Mesendoderm (in vitro differentiated cells): ENCODE data around the gene MSL3B.

Experiments
- DNase-seq: peaks from one replicate; pipeline ENCODE4 v3.0.0; 2013
- H2AK5ac ChIP-seq: 2 replicates; pipeline ENCODE4 v1.6.1; 2013; ENCODE audit warnings: low read length, inconsistent platforms
- H2BK120ac ChIP-seq: 2 replicates; pipeline ENCODE4 v1.6.1; 2013; ENCODE audit warnings: low read depth, mild to moderate bottlenecking, low read length, moderate library complexity, mixed read lengths
- H2BK15ac ChIP-seq: replicated peaks from 2 replicates; pipeline ENCODE4 v1.6.1; 2013; ENCODE audit warnings: low read depth, mild to moderate bottlenecking, moderate library complexity
- H2BK5ac ChIP-seq: 2 replicates; pipeline ENCODE4 v1.6.1; 2013; ENCODE audit warnings: low read length, inconsistent platforms
- H3K18ac ChIP-seq: 2 replicates; pipeline ENCODE4 v1.6.1; 2013; ENCODE audit warnings: mild to moderate bottlenecking, low read length, mixed read lengths
- H3K23ac ChIP-seq: one replicate; pipeline ENCODE4 v1.6.1; 2013; ENCODE audit warnings: low read length
- H3K27ac ChIP-seq: 2 replicates; pipeline ENCODE4 v1.5.1; 2013; ENCODE audit warnings: low read depth, mild to moderate bottlenecking, inconsistent platforms, low read length, moderate library complexity
- H3K27me3 ChIP-seq: 2 replicates; pipeline ENCODE4 v1.6.1; 2013; ENCODE audit warnings: low read length, control low read depth, mild to moderate bottlenecking, inconsistent platforms; ENCODE audit not compliant: insufficient read depth, poor library complexity
- H3K36me3 ChIP-seq: 2 replicates; pipeline ENCODE4 v1.6.1; 2013; ENCODE audit warnings: low read length, inconsistent platforms; ENCODE audit not compliant: control insufficient read depth, insufficient read depth
- H3K4ac ChIP-seq: one replicate; pipeline ENCODE4 v1.6.1; 2013; ENCODE audit warnings: low read depth, mild to moderate bottlenecking, low read length, moderate library complexity
- H3K4me1 ChIP-seq: 2 replicates; pipeline ENCODE4 v1.6.1; 2013; ENCODE audit warnings: low read depth, low read length, inconsistent platforms; ENCODE audit not compliant: control insufficient read depth
- H3K4me2 ChIP-seq: 2 replicates; pipeline ENCODE4 v1.6.1; 2013; ENCODE audit warnings: low read length
- H3K4me3 ChIP-seq: 2 replicates; pipeline ENCODE4 v1.5.1; 2013; ENCODE audit warnings: mild to moderate bottlenecking, low read length
- H3K56ac ChIP-seq: one replicate; pipeline ENCODE4 v1.6.1; 2013; ENCODE audit warnings: low read length
- H3K79me1 ChIP-seq: 2 replicates; pipeline ENCODE4 v1.6.1; 2013; ENCODE audit warnings: low read length, inconsistent platforms
- H3K79me2 ChIP-seq: 2 replicates; pipeline ENCODE4 v1.6.1; 2013; ENCODE audit warnings: mild to moderate bottlenecking, low read length; ENCODE audit not compliant: control insufficient read depth, insufficient read depth
- H3K9ac ChIP-seq: 2 replicates; pipeline ENCODE4 v1.6.1; 2013; ENCODE audit warnings: low read length, inconsistent platforms
- H4K5ac ChIP-seq: one replicate; pipeline ENCODE4 v1.6.1; 2013; ENCODE audit warnings: low read length
- H4K8ac ChIP-seq: one replicate; pipeline ENCODE4 v1.6.1; 2013; ENCODE audit warnings: low read depth, mild to moderate bottlenecking, control low read depth, low read length, moderate library complexity
- WGBS: extraction: QIAGEN DNeasy Blood & Tissue Kit; methylation state at CpG from one replicate; pipeline ENCODE4 v1.1.7; 2013; ENCODE audit warnings: low lambda C conversion rate, missing lambda C conversion rate; ENCODE audit not compliant: insufficient coverage; ENCODE audit errors: extremely low coverage; 5-methylcytosine and 5-hydroxymethylcytosine counted together

MSL3B gene

GRCh38 chr2:233853353-233853752, 14.8 kb downstream of the MSL3B start:
- Histone ChIP-seq H2BK15ac (no peak overlapping the region), H3K23ac (no peak overlapping the region), H3K36me3 (peaks cover 24% of the 10 kb centered on the region), H2BK120ac (no peak overlapping the region), H3K27ac (no peak overlapping the region), H3K4me2 (peak overlapping the region; percentile 73), H3K18ac (no peak overlapping the region), H3K4me1 (peaks cover 4% of the 10 kb centered on the region), H3K79me2 (peaks cover 37% of the 10 kb centered on the region), H2BK5ac (no peak overlapping the region), H2AK5ac (no peak overlapping the region), H3K9ac (peak overlapping the region; percentile 99), H4K5ac (no peak overlapping the region), H3K56ac (peak overlapping the region; percentile 98), H4K8ac (no peak overlapping the region), H3K4ac (no peak overlapping the region), H3K79me1 (peaks cover 27% of the 10 kb centered on the region), H3K27me3 (no peaks in the 10 kb centered on the region), H3K4me3 (peak overlapping the region; percentile 40)
- no peak for DNase-seq
- no CpG with 5 or more reads among the region's 8 CpGs for WGBS

- H3K79me1 ChIP-seq = peaks cover 31% of the 10 kb centered on the region
- no peak overlapping the region for H3K18ac ChIP-seq
- no peak overlapping the region for H3K23ac ChIP-seq
- no peak for DNase-seq
- H4K8ac ChIP-seq = no peak overlapping the region
- H2BK15ac ChIP-seq = no peak overlapping the region
- peak overlapping the region; percentile 31 for H3K4me2 ChIP-seq
- no peak overlapping the region for H4K5ac ChIP-seq
- no peak overlapping the region for H2AK5ac ChIP-seq
- peak overlapping the region; percentile 37 for H3K56ac ChIP-seq
- no peak overlapping the region for H3K4ac ChIP-seq
- H3K4me3 ChIP-seq = no peak overlapping the region
- H3K9ac ChIP-seq = peak overlapping the region; percentile 53
- H2BK5ac ChIP-seq = no peak overlapping the region
- WGBS = no CpG with 5 or more reads among the region's 3 CpGs
- H2BK120ac ChIP-seq = no peak overlapping the region
- no peak overlapping the region for H3K27ac ChIP-seq
- peaks cover 31% of the 10 kb centered on the region for H3K36me3 ChIP-seq
- peaks cover 37% of the 10 kb centered on the region for H3K79me2 ChIP-seq
- H3K27me3 ChIP-seq = no peaks in the 10 kb centered on the region
- peaks cover 4% of the 10 kb centered on the region for H3K4me1 ChIP-seq
These were observed 16.1 kb downstream of the MSL3B start for GRCh38 chr2:233852056-233852455.

- H3K27me3 ChIP-seq = no peaks in the 10 kb centered on the region
- H3K27ac ChIP-seq = no peak overlapping the region
- H3K9ac ChIP-seq = no peak overlapping the region
- H3K4me3 ChIP-seq = no peak overlapping the region
- peaks cover 4% of the 10 kb centered on the region for H3K4me1 ChIP-seq
- no peak overlapping the region for H4K8ac ChIP-seq
- no peak overlapping the region for H3K18ac ChIP-seq
- H3K23ac ChIP-seq = no peak overlapping the region
- H4K5ac ChIP-seq = no peak overlapping the region
- peaks cover 34% of the 10 kb centered on the region for H3K79me1 ChIP-seq
- DNase-seq = no peak
- no peak overlapping the region for H3K56ac ChIP-seq
- H3K79me2 ChIP-seq = peaks cover 37% of the 10 kb centered on the region
- H2BK15ac ChIP-seq = no peak overlapping the region
- WGBS = no CpG with 5 or more reads among the region's 6 CpGs
- no peak overlapping the region for H2AK5ac ChIP-seq
- H3K4me2 ChIP-seq = no peak overlapping the region
- H2BK5ac ChIP-seq = no peak overlapping the region
- peaks cover 33% of the 10 kb centered on the region for H3K36me3 ChIP-seq
- H3K4ac ChIP-seq = no peak overlapping the region
- no peak overlapping the region for H2BK120ac ChIP-seq
These were observed 17.0 kb downstream of the MSL3B start for GRCh38 chr2:233851169-233851568.

GRCh38 chr2:233850745-233851144, 17.4 kb downstream of the MSL3B start:
- Histone ChIP-seq H2AK5ac (no peak overlapping the region), H3K79me2 (peaks cover 37% of the 10 kb centered on the region), H3K27ac (no peak overlapping the region), H3K4me3 (no peak overlapping the region), H3K79me1 (peaks cover 34% of the 10 kb centered on the region), H4K8ac (no peak overlapping the region), H3K4me2 (no peak overlapping the region), H2BK15ac (no peak overlapping the region), H3K4ac (no peak overlapping the region), H2BK5ac (no peak overlapping the region), H3K36me3 (peaks cover 33% of the 10 kb centered on the region), H3K9ac (no peak overlapping the region), H3K18ac (no peak overlapping the region), H3K23ac (no peak overlapping the region), H4K5ac (no peak overlapping the region), H2BK120ac (no peak overlapping the region), H3K4me1 (peaks cover 4% of the 10 kb centered on the region), H3K27me3 (no peaks in the 10 kb centered on the region), H3K56ac (no peak overlapping the region)
- DNase-seq = no peak
- WGBS = no CpG with 5 or more reads among the region's 7 CpGs

GRCh38 chr2:233849607-233850271, 18.4 kb downstream of the MSL3B start:
- Histone ChIP-seq H3K4me1 (peaks cover 4% of the 10 kb centered on the region), H3K9ac (no peak overlapping the region), H2BK15ac (no peak overlapping the region), H4K8ac (no peak overlapping the region), H3K23ac (no peak overlapping the region), H3K4me3 (no peak overlapping the region), H3K27me3 (no peaks in the 10 kb centered on the region), H2AK5ac (no peak overlapping the region), H3K4me2 (no peak overlapping the region), H3K4ac (no peak overlapping the region), H2BK120ac (no peak overlapping the region), H4K5ac (no peak overlapping the region), H3K79me2 (peaks cover 37% of the 10 kb centered on the region), H3K79me1 (peaks cover 34% of the 10 kb centered on the region), H3K27ac (no peak overlapping the region), H3K36me3 (peaks cover 34% of the 10 kb centered on the region), H3K56ac (no peak overlapping the region), H2BK5ac (no peak overlapping the region), H3K18ac (no peak overlapping the region)
- no CpG with 5 or more reads among the region's 13 CpGs for WGBS
- DNase-seq = no peak

- no CpG with 5 or more reads among the region's 13 CpGs for WGBS
- Histone ChIP-seq H3K79me2 (peaks cover 36% of the 10 kb centered on the region), H3K79me1 (peaks cover 38% of the 10 kb centered on the region), H3K18ac (no peak overlapping the region), H3K4me1 (peaks cover 4% of the 10 kb centered on the region), H3K9ac (no peak overlapping the region), H3K56ac (no peak overlapping the region), H3K4me3 (no peak overlapping the region), H4K8ac (no peak overlapping the region), H2BK5ac (no peak overlapping the region), H4K5ac (no peak overlapping the region), H3K4me2 (no peak overlapping the region), H3K27ac (no peak overlapping the region), H3K36me3 (peaks cover 46% of the 10 kb centered on the region), H3K27me3 (no peaks in the 10 kb centered on the region), H2BK120ac (no peak overlapping the region), H3K4ac (no peak overlapping the region), H3K23ac (no peak overlapping the region), H2BK15ac (no peak overlapping the region), H2AK5ac (no peak overlapping the region)
- no peak for DNase-seq
These were observed 19.9 kb downstream of the MSL3B start for GRCh38 chr2:233848276-233848675.
